ENCODE measurements around the gene EXOSC3.
"Not testable (repeated sequence)": the region's sequence is repeated elsewhere in the genome, so short reads cannot be mapped to it uniquely, and the experiment has no call there.

EXOSC3 gene

DNA sequence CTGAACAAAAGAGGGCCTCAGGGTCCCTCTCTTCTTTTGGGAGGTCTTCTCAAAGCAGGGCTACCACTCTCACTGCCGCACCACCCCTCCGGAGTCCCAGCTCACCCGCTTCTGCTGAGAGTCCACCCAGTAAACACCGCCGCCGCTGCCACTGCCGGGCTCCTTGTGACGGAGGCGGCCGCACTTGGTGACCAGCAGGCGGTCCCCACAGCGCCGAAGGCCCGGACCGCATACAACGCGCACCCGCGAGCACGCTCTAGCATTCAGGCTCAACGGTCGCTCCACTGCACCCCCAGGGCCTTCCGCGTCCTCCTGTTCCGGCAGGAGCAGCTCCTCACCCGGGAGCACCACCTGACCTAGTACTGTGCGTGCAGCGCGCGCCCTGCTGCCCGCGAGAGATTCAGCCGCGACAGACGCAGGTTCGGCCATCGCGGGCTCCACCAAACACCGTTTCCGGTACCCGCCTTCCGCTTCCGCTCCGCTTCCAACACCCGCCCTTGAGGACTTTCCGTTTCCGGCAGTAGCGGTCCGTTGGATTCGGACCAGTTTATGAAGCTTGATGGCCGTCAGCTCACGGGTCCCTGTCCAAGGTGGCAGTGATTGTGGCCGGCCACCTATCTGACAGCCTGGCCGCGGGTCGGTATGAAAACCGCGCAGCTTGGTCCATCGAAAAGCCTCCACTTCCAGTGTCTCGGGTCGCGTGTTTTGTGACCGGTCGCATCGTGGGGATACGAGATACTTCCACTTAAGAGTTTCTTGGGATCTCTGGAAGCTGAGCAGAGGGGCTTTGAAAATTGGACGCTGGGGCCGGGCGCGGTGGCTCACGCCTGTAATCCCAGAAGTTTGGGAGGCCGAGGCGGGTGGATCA lies at the start of gene EXOSC3:
EXOSC3 (minus strand) TSS at position 449 of the 868 bp plus-strand sequence; CDS start at position 429, 20 bp downstream.
- DNase-seq (ENCODE audit: low read depth) = peak; percentile 91

DNA sequence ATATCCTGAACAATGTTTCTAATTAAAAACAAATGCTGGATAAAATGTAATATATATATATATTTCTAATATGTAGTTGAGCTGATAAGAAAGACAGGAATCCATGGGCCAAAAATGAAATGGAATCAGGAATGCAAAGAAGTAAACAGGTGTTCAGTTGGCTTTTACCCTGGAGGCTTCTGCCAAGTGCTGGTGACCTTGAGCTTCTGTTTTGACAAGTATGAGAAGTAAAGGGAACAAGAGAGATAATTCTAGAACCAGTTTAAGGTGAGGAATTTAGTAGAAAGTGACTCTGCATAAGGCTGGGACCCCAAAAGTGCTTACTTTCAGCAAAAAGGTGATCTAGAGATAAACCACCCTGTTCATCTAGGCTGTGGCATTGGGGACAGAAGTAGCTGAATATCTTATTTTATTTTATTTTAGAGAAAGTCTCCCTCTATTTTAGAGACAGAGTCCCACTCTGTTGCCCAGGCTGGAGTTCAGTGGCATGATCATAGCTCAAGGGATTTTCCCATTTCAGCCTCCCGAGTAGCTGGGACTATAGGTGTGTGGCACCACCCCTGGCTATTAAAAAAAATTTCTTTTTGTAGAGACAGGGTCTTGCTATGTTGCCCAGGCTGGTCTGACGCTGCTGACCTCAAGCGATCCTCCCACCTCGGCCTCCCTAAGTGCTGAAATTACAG lies 42.8 kb upstream of the EXOSC3 start:
- no peak for DNase-seq (ENCODE audit: low read depth)

DNA sequence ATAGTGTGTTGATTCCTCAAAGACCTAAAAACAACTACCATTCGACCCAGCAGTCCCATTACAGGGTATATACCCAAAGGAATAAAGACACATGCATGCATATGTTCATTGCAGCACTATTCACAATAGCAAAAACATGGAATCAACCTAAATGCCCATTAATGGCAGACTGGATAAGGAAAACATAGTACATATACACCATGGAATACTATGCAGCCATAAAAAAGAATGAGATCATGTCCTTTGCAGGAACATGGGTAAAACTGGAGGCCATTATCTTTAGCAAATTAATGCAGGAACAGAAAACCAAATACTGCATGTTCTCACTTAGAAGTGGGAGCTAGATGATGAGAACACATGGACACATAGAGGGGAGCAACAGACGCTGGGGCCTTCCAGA lies 40.3 kb upstream of the EXOSC3 start:
- not testable (repeated sequence) for DNase-seq (ENCODE audit: low read depth)

DNA sequence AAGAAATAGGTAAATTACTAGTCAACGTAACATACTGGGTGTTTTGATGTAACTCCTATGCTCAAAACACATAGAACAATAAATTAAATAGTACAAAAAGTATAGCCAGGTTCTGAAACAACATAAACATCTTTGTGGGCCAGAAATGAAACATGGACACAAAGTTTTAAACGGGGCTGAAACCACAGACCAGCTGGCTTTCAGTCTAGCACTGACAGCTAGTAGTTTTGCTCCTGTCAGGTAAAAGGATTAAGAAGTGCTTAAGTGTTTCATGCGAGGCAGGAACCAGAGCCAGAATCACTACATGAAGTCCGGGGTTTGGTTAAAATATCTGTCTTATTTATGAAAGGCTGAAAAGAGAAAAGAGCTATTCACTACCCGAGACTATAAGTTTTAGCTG lies 35.3 kb upstream of the EXOSC3 start:
- DNase-seq (ENCODE audit: low read depth) = no peak

DNA sequence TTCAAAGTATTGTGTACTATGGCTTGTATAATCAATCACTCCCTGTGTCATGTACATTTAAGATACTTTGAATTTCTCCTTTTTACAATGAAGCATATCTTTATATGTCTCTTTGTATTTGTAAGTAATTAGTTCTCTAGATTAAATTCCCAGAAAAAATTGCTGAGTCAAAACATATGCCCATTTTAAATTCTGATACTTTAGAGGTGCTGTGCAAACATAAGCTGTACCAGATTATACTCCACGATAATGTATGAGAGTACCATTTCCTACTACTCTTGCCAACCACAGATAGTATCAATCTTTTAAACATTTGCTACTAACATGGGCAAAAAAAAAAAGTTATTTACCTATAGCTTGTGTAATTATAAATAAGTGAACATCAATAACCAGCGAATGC lies 34.0 kb upstream of the EXOSC3 start:
- no peak for DNase-seq (ENCODE audit: low read depth)

DNA sequence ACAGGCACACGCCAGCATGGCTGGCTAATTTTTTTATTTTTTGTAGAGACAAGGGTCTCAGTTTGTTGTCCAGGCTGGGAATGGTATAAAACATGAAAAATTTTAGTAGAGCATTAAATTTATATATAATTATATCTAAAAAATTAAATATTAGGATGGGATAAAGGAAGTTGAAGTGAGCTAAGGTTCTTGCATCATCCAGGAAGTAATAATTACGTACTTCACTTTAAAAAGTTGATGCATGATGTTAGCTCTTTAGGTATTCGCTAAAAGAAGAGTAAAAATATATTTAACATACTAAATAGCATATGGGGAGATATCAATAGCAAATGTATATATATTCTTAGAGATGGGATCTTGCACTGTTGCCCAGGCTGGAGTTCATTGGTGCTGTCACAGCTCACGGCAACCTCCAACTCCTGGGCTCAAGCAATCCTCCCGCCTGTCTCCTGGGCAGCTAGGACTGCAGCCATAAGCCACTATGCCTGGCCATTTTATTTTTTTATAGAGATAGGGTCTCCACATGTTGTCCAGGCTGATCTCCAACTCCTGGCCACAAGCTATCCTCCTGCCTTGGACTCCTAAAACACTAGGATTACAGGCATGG lies 28.0 kb upstream of the EXOSC3 start:
- no peak for DNase-seq (ENCODE audit: low read depth)

DNA sequence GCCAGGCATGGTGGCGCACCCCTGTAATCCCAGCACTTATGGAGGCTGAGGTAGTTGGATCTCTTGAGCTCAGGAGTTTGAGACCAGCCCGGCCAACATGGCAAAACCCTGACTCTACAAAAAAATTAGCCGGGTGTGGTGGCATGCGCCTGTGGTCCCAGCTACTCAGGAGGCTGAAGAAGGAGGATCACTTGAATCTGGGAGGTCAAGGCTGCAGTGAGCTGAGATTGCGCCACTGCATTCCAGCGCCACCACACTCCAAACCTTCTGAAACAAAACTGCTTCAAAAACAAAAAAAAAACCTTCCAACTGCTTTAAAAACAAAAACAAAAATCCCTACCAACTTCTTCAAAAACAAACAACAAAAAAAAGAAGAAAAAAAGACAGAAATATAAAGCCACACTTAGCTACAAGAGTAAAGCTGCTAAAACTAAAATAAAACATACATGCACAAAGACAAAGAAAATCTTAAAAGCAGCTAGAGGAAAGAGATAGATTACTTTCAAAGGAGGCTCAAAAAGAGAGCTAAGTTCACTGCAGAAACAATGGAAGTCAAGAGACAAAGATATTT lies 27.1 kb upstream of the EXOSC3 start:
- DNase-seq (ENCODE audit: low read depth) = no peak

DNA sequence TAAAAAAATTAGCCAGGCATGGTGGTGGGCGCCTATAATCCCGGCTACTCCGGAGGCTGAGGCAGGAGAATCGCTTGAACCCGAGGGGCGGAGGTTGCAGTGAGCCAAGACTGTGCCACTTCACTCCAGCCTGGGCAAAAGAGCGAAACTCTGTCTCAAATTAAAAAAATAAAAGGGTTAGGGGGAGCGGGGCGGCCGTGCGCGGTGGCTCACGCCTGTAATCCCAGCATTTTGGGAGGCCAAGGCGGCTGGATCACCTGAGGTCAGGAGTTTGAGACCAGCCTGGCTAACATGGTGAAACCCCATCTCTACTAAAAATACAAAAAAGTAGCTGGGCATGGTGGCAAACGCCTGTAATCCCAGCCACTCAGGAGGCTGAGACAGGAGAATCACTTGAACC lies 24.8 kb upstream of the EXOSC3 start:
- DNase-seq (ENCODE audit: low read depth) = not testable (repeated sequence)

DNA sequence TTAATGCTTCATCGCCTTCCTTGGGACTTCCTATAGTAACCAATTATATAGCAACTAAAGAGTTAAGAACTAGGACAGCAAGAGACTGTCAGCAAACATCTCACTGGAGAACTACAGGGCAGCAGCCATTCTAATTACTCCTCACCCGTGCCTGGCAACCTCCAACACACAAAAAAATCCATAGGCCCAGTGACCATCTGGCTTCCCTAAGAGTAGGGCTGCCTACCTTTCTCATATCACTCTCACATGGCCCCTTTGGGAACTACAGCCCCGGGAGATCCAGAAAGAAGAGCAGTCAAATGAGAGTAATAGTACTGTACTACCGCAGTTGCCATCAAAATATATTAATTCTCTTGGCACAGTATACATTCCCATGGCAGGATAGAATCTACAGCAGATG lies 21.4 kb upstream of the EXOSC3 start:
- no peak for DNase-seq (ENCODE audit: low read depth)

DNA sequence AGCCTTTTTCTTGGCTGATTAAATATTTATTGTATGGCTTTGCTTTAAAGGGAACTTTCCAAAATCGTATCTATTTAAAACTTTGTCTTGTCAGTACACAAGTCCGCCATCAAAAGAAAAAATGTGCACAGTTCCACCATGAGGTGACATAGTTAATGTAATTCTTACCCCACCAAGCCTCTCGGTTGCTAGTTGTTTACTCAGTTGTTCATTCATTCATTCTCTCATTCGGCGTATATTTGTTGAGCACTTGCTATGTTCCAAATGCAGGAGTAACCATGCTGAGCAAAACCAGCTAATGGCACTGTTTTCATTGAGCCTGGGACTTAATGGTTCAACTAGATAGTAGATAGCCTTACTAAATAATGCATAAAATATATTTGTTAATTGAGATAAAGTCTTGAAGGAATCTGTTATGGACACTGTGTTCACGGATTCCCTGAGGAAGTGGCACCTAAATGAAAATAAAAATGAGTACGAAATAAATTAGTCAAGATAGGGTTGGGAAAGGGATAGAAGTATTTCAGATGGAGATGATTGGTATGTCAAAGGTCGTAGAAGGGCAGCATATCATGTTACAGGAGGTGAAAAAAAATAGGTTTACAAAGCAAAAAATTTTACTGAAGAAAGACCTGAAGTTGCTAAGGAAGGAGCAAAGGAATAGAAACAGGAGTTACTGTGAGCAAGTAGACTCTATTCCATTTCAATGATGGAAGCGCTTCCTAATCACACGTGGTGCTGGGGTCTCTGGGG lies 17.3 kb upstream of the EXOSC3 start:
- DNase-seq (ENCODE audit: low read depth) = no peak

DNA sequence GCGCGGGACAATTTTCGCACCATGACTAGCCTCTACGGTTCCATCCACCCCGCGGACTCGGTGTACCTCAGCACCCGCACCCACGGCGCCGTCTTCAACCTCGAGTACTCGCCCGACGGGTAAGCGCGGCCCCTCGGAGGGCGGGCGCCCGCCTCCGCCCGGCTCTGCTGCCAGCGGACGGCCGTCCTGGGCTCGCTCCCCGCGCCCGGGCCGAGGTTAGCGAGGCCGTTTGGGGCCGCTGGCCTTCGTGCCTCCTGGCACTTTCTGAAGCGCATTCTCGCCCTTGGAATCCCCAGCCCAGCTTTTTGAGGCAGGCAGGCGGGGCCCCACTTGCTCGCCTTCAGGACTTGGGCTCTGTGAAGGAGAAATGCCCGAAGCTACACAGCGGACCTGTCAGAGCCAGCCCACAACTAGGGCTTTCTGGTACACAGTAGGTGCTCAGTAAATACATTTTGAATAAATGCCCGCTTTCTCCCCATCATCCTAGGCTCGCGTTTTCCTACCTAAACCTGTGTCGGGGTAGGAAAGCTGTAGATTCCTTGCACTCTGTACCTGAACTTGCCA lies 16.5 kb upstream of the EXOSC3 start:
- DNase-seq (ENCODE audit: low read depth) = peak; percentile 32

DNA sequence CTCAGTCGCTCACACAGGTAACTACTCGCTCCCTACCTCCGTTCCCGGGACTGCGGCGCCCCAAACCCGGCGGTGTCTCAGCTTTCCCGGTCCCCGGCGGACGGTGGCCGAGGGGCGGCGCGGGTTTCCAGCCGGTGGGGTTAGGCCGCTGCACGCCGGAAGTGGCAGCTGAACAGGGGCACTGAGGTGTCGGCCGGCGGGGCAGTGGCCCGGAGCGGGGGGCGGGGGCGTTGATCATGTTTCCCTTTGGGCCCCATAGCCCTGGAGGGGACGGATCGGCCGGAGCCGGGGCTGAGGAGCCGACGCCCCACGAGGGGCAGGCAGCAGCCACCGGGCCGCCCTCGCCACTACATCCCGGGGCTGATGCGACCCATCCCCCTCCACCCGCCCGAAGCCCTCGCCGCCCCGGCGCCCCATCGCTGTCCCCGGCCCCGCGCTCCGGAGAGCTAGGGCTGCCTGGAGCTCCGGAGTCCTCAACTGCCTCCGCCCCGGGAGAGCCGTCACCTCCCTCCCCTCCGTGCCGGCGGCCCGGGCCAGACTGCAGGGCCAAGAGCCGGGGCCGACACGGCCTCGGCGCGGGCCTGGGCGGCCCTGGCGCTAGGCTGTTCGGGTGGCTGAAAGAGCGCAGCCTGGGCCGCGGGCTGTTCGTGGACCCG lies 15.9 kb upstream of the EXOSC3 start, which contains the start of gene DCAF10:
DCAF10 (plus strand) TSS at position 167 of the 656 bp plus-strand sequence; CDS start at position 237, 70 bp downstream.
- peak; percentile 83 for DNase-seq (ENCODE audit: low read depth)

DNA sequence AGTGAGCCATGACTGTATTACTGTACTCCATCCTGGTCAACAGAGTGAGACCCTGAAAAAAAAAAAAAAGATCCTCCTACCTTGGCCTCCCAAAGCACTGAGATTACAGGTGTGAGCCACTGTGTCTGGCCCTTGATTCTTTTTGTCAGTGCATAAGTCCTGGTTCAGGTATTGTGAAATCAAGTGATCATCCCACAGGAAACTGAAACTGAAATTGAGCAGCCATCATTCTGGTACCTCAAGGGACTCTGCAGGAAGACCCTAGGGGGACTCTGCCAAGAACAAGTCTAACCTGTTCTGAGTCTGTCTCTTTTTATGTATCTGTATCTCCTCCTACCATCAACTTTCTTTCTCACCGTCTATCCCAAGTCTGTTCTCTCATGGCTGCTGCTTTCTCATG lies 13.8 kb upstream of the EXOSC3 start:
- no peak for DNase-seq (ENCODE audit: low read depth)

DNA sequence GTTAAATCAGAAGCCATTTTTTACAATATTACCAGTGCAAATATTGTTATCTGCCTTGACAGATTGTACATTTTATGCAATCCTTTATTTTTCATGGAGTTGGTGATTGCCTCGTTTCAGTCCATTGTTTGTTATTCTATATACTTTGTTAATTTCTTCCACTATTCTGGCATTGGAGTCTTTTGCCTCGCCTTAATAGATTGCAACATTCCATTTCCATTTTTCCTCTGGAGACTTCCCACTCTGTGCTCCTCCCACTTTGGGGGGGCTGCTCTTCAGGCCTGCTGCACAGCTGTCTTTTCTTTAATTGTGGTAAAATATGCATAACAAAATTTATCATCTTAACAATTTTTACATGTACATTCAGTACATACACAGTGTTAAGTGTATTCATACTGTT lies 11.4 kb upstream of the EXOSC3 start:
- no peak for DNase-seq (ENCODE audit: low read depth)

DNA sequence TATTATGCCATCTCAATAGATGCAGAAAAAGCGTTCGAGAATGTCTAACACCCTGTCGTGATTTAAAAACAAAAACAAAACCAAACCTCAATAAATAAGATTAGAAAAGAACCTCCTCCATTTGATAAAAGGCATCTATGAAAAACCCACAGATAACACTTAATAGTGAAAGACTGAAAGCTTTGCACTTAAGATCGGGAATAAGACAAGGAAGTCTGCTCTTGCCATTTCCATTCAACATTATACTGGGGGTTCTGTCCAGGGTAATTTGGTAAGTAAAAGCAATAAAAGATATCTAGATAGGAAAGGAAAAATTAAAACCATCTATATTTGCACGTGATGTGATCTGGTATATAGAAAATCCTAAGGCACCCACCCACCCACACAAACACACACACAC lies 7.3 kb upstream of the EXOSC3 start:
- no peak for DNase-seq (ENCODE audit: low read depth)

DNA sequence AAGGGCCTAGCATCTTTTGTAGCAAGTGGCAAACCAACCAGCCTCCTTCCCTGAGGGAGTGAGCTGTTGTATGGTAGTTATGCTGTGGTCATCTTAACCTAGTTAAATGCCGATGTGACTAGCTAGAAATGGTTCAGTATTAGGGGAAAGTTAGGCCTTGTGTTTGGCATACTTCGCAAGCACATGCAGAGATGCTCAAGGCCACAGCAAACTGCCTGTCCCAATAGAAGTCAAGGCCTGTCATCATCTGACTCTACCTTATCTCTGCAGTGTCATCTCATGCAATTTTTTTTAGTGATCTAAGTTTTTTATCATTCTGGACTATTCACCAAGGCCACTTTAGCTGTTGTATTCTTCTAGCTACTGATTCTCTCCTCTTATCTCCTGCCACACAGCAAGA lies 5.2 kb upstream of the EXOSC3 start:
- DNase-seq (ENCODE audit: low read depth) = no peak

DNA sequence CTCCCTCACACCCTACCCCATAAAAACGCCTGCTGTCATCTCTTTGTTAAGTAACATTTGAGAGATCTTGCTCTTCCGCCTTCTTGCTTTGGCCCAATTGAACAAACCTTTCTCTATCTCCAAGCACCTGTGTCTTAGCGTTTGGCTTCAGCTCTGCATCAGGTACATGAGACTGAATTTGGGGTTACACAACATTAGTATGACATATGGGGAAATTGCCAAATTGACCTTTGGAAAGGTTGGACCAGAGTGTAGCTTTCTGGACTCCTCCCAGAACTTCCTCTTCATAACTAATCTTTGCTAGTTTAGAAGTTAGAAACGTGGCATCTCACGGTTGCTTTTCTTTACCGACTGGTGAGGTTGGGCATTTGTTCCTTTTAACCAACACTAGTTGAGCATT lies 3.5 kb upstream of the EXOSC3 start:
- DNase-seq (ENCODE audit: low read depth) = no peak

DNA sequence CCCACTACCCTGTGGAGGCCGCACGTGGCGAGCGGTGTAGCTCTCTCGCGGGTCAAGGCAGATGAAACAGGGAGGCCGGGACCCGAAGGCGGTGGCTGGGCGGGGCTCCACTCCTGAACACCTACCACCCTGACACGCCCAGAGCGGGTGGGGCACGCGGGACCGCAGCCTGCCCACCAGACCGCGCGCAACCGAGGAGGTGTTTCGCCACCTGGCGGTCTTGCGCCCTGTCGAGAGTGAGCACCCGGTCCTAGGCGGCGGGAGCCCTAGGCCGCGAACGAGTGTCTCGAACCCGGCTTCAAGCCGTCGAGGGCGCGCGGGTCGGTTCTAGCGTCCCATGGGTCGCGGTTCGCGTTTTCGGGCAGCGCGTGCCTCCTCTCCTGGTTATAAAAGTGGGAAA lies 2.2 kb upstream of the EXOSC3 start:
- no peak for DNase-seq (ENCODE audit: low read depth)

DNA sequence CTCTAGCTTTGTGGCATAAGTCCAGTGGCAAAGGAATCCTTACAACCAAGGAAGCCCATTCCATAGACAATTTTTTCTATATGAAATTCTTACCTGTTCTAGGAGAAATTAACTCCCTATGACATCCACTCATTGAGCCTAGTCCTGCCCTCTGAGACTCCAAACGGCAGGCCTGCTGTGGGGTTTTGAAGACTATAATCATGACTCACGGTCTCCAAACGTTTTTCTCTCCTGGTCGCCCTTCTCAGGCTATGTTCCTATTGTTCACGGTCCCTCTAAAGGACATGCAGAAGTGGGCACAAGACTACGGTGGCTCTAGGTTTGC lies 611 bp downstream of the EXOSC3 start:
- peak; percentile 42 for DNase-seq (ENCODE audit: low read depth)

DNA sequence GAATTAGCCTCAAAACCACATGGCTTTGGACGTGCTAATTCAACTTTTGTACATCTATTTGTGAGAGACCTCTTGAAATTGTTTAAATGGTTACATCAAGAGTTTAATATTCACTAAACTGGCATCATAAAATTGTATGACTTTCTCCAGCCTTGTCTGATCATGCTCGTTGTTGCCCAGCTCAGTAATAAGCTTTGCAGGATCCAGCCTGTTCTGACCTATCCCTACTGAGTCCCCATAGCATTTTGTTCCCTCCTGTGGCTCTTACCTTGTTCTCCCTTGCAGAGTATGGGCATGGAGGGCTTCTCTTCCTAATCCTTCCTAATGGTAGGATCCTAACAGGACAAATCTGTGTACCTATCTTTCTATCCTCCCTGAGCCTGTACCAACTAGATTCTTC lies 6.3 kb downstream of the EXOSC3 start:
- no peak for DNase-seq (ENCODE audit: low read depth)

DNA sequence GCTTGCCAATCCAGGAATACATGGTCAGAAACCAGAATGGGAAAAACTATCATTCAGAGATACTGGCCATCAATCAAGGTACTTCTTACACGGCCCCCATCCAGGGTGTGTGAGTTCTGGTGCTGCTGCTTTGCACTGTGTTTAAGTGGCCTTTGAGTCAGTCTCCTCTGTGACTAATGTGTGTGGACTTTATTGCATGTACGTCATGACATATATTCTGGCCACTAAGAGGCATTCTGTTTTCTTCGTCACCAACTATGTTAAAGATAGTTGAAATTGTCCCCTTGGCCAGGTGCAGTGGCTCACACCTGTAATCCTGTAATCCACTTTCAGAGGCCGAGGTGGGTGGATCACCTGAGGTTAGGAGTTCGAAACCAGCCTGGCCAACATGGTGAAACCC lies 8.5 kb downstream of the EXOSC3 start:
- DNase-seq (ENCODE audit: low read depth) = peak; percentile 64

Data from iris pigment epithelial cell (primary cell).